HCT116 (cell line): ENCODE measurements around the gene QRICH1. TPM values are rescaled to one million over a fixed set of nuclear protein-coding genes. Genes with fewer than 3 reads are reported as not detected.
A peak's percentile ranks its signal among the peaks of the same experiment; 100 is the strongest.

Experiments used
- ATAC-seq: fragments of 200-7000 bp; cut with Tn5 transposase; 2 replicates; pipeline ENCODE4 v1.9.1; 2020; ENCODE audit warnings: mild to moderate bottlenecking, moderate library complexity
- Bru-seq: library from RNA; stranded (reverse); fragments of 400-500 nt; gene quantifications from one replicate; lab custom pipeline; 2021; lab: Mats Ljungman, UMichigan
- BruChase-seq, 2 experiments: library from RNA; stranded (reverse); fragments of 400-500 nt; gene quantifications; one replicate each; lab custom pipeline; 2021; lab: Mats Ljungman, UMichigan
- BruUV-seq: library from RNA; stranded (reverse); fragments of 400-500 nt; replicated peaks from 2 replicates; lab custom pipeline; 2021; lab: Mats Ljungman, UMichigan
- CTCF ChIA-PET: fragments of 300-600 bp; sonication (Branson Sonifier 250); formaldehyde crosslinking; loops from one replicate; lab custom pipeline; 2021; ENCODE audit warnings: antibody characterized with exemption; lab: Charles Lee
- POLR2A ChIA-PET: fragments of 300-600, 350-600 bp; sonication (Branson Sonifier 250); formaldehyde crosslinking; loops from one replicate; lab custom pipeline; 2021; ENCODE audit warnings: antibody characterized with exemption; lab: Charles Lee
- RAD21 ChIA-PET, 2 experiments: fragments of 300-600 bp; sonication (Branson Sonifier 250); formaldehyde crosslinking; loops; one replicate each; lab custom pipeline; 2023; ENCODE audit warnings: low total read pairs in 2 of 2; ENCODE audit not compliant: uncharacterized antibody in 2 of 2, unreplicated experiment in 2 of 2, low non-redundant PET in 1 of 2; lab: Charles Lee
- DNase-seq: peaks from one replicate; pipeline ENCODE4 v3.0.0-alpha.2; 2010; ENCODE audit warnings: low read depth, low spot score
- H2AFZ ChIP-seq: fragments of 200-600 bp; shearing (Covaris generic), sonication (generic); 2 replicates; pipeline ENCODE4 v1.6.1; 2017; ENCODE audit warnings: low read depth, mixed run types, mixed read lengths, antibody characterized with exemption, low read length; ENCODE audit not compliant: poor library complexity, severe bottlenecking
- H3K27ac ChIP-seq: 2 replicates; pipeline ENCODE4 v1.5.1; 2012; ENCODE audit warnings: low read depth, low read length
- H3K27me3 ChIP-seq: fragments of 200-600 bp; sonication (generic); 2 replicates; pipeline ENCODE4 v1.6.1; 2016; ENCODE audit warnings: mixed run types, low read length, mixed read lengths; ENCODE audit not compliant: insufficient read depth
- H3K36me3 ChIP-seq, 2 experiments: fragments of 200-500 bp in 1 of 2; fragments of 200-600 bp in 1 of 2; sonication (Bioruptor generic) in 1 of 2; sonication (generic) in 1 of 2; 2 replicates each; pipeline versions ENCODE4 v1.5.1 to v1.6.1; 2014 to 2016; ENCODE audit warnings: low read length in 2 of 2, inconsistent platforms in 1 of 2, mixed read lengths in 1 of 2, mixed run types in 1 of 2; ENCODE audit not compliant: insufficient read depth in 2 of 2, control insufficient read depth in 1 of 2
- H3K4me1 ChIP-seq, 2 experiments: fragments of 200-600 bp in 1 of 2; sonication (generic) in 1 of 2; 2 replicates each; pipeline versions ENCODE4 v1.5.1 to v1.6.1; 2012 to 2017; ENCODE audit warnings: low read length in 2 of 2, inconsistent platforms in 1 of 2, mild to moderate bottlenecking in 1 of 2, mixed read lengths in 1 of 2, mixed run types in 1 of 2, moderate library complexity in 1 of 2; ENCODE audit not compliant: insufficient read depth in 2 of 2, control insufficient read depth in 1 of 2
- H3K4me2 ChIP-seq: fragments of 200-600 bp; sonication (generic); 2 replicates; pipeline ENCODE4 v1.6.1; 2017; ENCODE audit warnings: mixed run types, low read length, mixed read lengths
- H3K4me3 ChIP-seq, 2 experiments: fragments of 200-600 bp in 1 of 2; sonication (generic) in 1 of 2; replicated peaks in 1 of 2; 2 replicates each; pipeline ENCODE4 v1.5.1; 2011 to 2016; ENCODE audit warnings: low read length in 2 of 2, control low read depth in 1 of 2, low read depth in 1 of 2, mild to moderate bottlenecking in 1 of 2, mixed read lengths in 1 of 2, mixed run types in 1 of 2
- H3K79me2 ChIP-seq: fragments of 200-600 bp; sonication (generic); 2 replicates; pipeline ENCODE4 v1.6.1; 2017; ENCODE audit warnings: mild to moderate bottlenecking, mixed run types, low read length, moderate library complexity, mixed read lengths; ENCODE audit not compliant: insufficient read depth
- H3K9ac ChIP-seq: fragments of 200-600 bp; sonication (generic); 2 replicates; pipeline ENCODE4 v1.6.1; 2016; ENCODE audit warnings: low read length, mixed read lengths
- H3K9me2 ChIP-seq: fragments of 200-600 bp; sonication (generic), shearing (Covaris generic); 2 replicates; pipeline ENCODE4 v1.6.1; 2017; ENCODE audit warnings: mixed run types, mild to moderate bottlenecking, moderate library complexity; ENCODE audit not compliant: insufficient read depth
- H3K9me3 ChIP-seq, 2 experiments: fragments of 200-500 bp in 1 of 2; fragments of 200-600 bp in 1 of 2; sonication (Bioruptor generic) in 1 of 2; sonication (generic) in 1 of 2; 2 replicates each; pipeline ENCODE4 v1.6.1; 2014 to 2017; ENCODE audit warnings: low read length in 2 of 2, mixed read lengths in 2 of 2, inconsistent platforms in 1 of 2, low read depth in 1 of 2, mild to moderate bottlenecking in 1 of 2, mixed run types in 1 of 2, moderate library complexity in 1 of 2; ENCODE audit not compliant: control insufficient read depth in 1 of 2, insufficient read depth in 1 of 2
- H4K20me1 ChIP-seq: fragments of 200-600 bp; sonication (generic), shearing (Covaris generic); 2 replicates; pipeline ENCODE4 v1.6.1; 2017; ENCODE audit warnings: mixed run types, mild to moderate bottlenecking, moderate library complexity; ENCODE audit not compliant: insufficient read depth
- ATF3 ChIP-seq: IDR thresholded peaks from 2 replicates; pipeline ENCODE4 v1.6.1; 2012
- CTCF ChIP-seq, 3 experiments: fragments of 200-600 bp in 1 of 3; sonication (generic) in 1 of 3; IDR thresholded peaks in 2 of 3; conservative IDR thresholded peaks in 1 of 3; 2 replicates each; pipeline ENCODE4 v1.5.1; 2012 to 2017; ENCODE audit warnings: low read depth in 2 of 3, low read length in 2 of 3, antibody characterized with exemption in 1 of 3, borderline replicate concordance in 1 of 3, control low read depth in 1 of 3, mild to moderate bottlenecking in 1 of 3, mixed read lengths in 1 of 3, mixed run types in 1 of 3, moderate library complexity in 1 of 3; ENCODE audit not compliant: insufficient read depth in 1 of 3
- FOSL1 ChIP-seq: IDR thresholded peaks from 2 replicates; pipeline ENCODE4 v1.6.1; 2012; ENCODE audit warnings: low read depth
- MAX ChIP-seq: IDR thresholded peaks from 2 replicates; pipeline ENCODE4 v1.6.1; 2012
- POLR2A ChIP-seq: IDR thresholded peaks from 2 replicates; pipeline ENCODE4 v1.7.0; 2011; ENCODE audit warnings: borderline replicate concordance; ENCODE audit not compliant: insufficient read depth, insufficient read length; ENCODE audit errors: extremely low read depth
- RAD21 ChIP-seq: IDR thresholded peaks from 2 replicates; pipeline ENCODE4 v1.6.1; 2012; ENCODE audit warnings: low read depth, mild to moderate bottlenecking
- REST ChIP-seq: IDR thresholded peaks from 2 replicates; pipeline ENCODE4 v1.6.1; 2012; ENCODE audit warnings: low read depth
- SIN3A ChIP-seq: IDR thresholded peaks from 2 replicates; pipeline ENCODE4 v1.6.1; 2012; ENCODE audit warnings: low read depth
- SP1 ChIP-seq: IDR thresholded peaks from 2 replicates; pipeline ENCODE4 v1.6.1; 2012; ENCODE audit warnings: low read depth
- SRF ChIP-seq: IDR thresholded peaks from 2 replicates; pipeline ENCODE4 v1.6.1; 2012; ENCODE audit warnings: low read depth
- TCF7L2 ChIP-seq: IDR thresholded peaks from 2 replicates; pipeline ENCODE4 v1.7.0; 2011; ENCODE audit warnings: borderline replicate concordance, inconsistent platforms; ENCODE audit not compliant: insufficient read depth, insufficient read length; ENCODE audit errors: extremely low read depth
- ZBTB33 ChIP-seq: IDR thresholded peaks from 2 replicates; pipeline ENCODE4 v1.6.1; 2011; ENCODE audit warnings: mild to moderate bottlenecking, low read length, moderate library complexity; ENCODE audit not compliant: insufficient replicate concordance; ENCODE audit errors: extremely low read depth
- ZNF274 ChIP-seq: fragments of 200-500 bp; sonication (Bioruptor generic); IDR thresholded peaks from 2 replicates; pipeline ENCODE4 v1.6.1; 2014; ENCODE audit warnings: mild to moderate bottlenecking, low read depth, low read length, inconsistent platforms
- intact Hi-C: fragments of 100-400 bp; cut with micrococcal nuclease; formaldehyde crosslinking; loops from 2 replicates; pipeline ENCODE4 v1.10.0; 2022
- long read RNA-seq: library from polyadenylated mRNA; unstranded; transcript quantifications from one replicate; pipeline ENCODE4 v2.0.0, GENCODE V29; 2021; ENCODE audit not compliant: unreplicated experiment
- polyA plus RNA-seq: library from polyadenylated mRNA; unstranded; fragments of >200 nt; gene quantifications from 2 replicates; pipeline ENCODE4 v1.2.1, GENCODE V29; 2012; ENCODE audit warnings: missing spikeins
- total RNA-seq: library from RNA; stranded (reverse); gene quantifications from one replicate; pipeline ENCODE4 v1.2.1, GENCODE V29; 2021; ENCODE audit not compliant: unreplicated experiment

QRICH1 gene
- total RNA-seq (105 TPM), Bru-seq, nascent RNA (percentile 85 among the genes with signal in this experiment), BruChase-seq, experiment 1, labeled RNA remaining after a 6-hour chase (percentile 76 among the genes with signal in this experiment), BruChase-seq, experiment 2, labeled RNA remaining after a 2-hour chase (percentile 79 among the genes with signal in this experiment)
- polyA plus RNA-seq, result 50.7 and 57.0 TPM in 2 replicates
- long read RNA-seq, transcript QRICH1-202 (10 exons, 3,549 nt), result major isoform, 38 of 119 reads
- long read RNA-seq, partial matches to known transcripts, result 47 of 119 reads
- long read RNA-seq, other reads (novel, unspliced or antisense), result 29 of 119 reads

- H3K9me2 ChIP-seq, result no peaks in the 10 kb centered on the region
- H3K79me2 ChIP-seq, result peaks cover 42% of the 10 kb centered on the region
- intact Hi-C loops, result loop anchor here (1.0 to 2.0 kb wide), 3 partner anchors 39 to 73 kb away; partner anchors contain the start of genes IMPDH2 and LAMB2
- POLR2A ChIA-PET, result interaction anchor here (0.6 to 3.2 kb wide), 20 partner anchors 8 to 836 kb away, joined by 3 to 36 read pairs (median 6); partner anchors contain the start of genes ARIH2, DALRD3, IMPDH2 and KLHDC8B
- no peaks in the 10 kb centered on the region; the same call in 1 of the 2 replicates for H4K20me1 ChIP-seq
- DNase-seq, result peak; percentile 97
- ATAC-seq, result peak; percentile 83
- peak within 1 kb of the TSS; percentile 83 for H3K9ac ChIP-seq
- peak within 1 kb of the TSS; percentile 78 for H3K4me2 ChIP-seq
- H3K4me3 ChIP-seq, result peak within 1 kb of the TSS; percentile 69 to 75
- RAD21 ChIA-PET, result interaction anchor here (0.5 to 1.7 kb wide), 9 partner anchors 10 to 106 kb away, joined by 3 to 8 read pairs (median 3); partner anchors contain the start of genes QARS1 (in 1 of the 2), USP19 (in 1 of the 2) and WDR6 (in 1 of the 2)
- TSS peak; percentile 62 for BruUV-seq
- no peaks in the 10 kb centered on the region for H3K27me3 ChIP-seq
- H3K36me3 ChIP-seq, result peaks cover 8 to 30% of the 10 kb centered on the region in 2 experiments; a peak in 3 of 4 replicates
- peaks cover 6 to 23% of the 10 kb centered on the region in 2 experiments; a peak in 3 of 4 replicates for H3K4me1 ChIP-seq
- no peak within 1 kb of the TSS for H2AFZ ChIP-seq
- H3K27ac ChIP-seq, result peak within 1 kb of the TSS; percentile 90
- H3K9me3 ChIP-seq, result no peaks in the 10 kb centered on the region
- CTCF ChIA-PET, result interaction anchor here (0.6 to 3.5 kb wide), 12 partner anchors 10 to 837 kb away, joined by 3 to 29 read pairs (median 4); partner anchors contain the start of genes IMPDH2, KLHDC8B, LAMB2 and NDUFAF3
- TF ChIP-seq ZNF274 (no peak), REST (no peak), SIN3A (no peak), SRF (no peak), TCF7L2 (peak; percentile 37), RAD21 (no peak), MAX (no peak), SP1 (no peak), ATF3 (no peak), CTCF (IDR thresholded peaks at IDR 0.05 in 2 of 3, conservative IDR thresholded peaks at IDR 0.05 in 1 of 3; ENCODE audit: borderline replicate concordance in 1 of 3, insufficient read depth in 1 of 3, low read depth in 2 of 3, low read length in 2 of 3) (peak in 2 of 3 experiments; percentile 73; a peak in 4 of 6 replicates), FOSL1 (no peak), ZBTB33 (peak; percentile 99), POLR2A (peak; percentile 71)
Measured at GRCh38 chr3:49093853-49094767, at the start of gene QRICH1. Gene QRICH1 (minus strand): TSS chr3:49094071. CDS start chr3:49077017, 17,054 bp downstream.
